ENCODE results near the gene HMGA1. TPM values are rescaled to one million over a fixed set of nuclear protein-coding genes. Genes with fewer than 3 reads are reported as not detected.

HMGA1 gene
- 370 and 722 TPM in 2 replicates for total RNA-seq

GRCh38 chr6:34236443-34237315 is at the start of gene HMGA1:
Gene HMGA1, plus strand, starts transcription at chr6:34236873. Its CDS starts 3,908 bp downstream, at chr6:34240781.

GRCh38 chr6:34248727-34249468 is 12.2 kb downstream of the HMGA1 start, which contains the start of gene SMIM29:
Gene SMIM29, minus strand, starts transcription at chr6:34249006. Its CDS starts 1,215 bp downstream, at chr6:34247791.

Small RNA genes within 50 kb of the gene (small RNA-seq; reads per million reads assigned to genes)
- gene MIR6835: not detected

Other genes with a start within 250 kb of the HMGA1 start
- under 0.01 TPM in 1 of 2 replicates, not detected in the other for gene GRM4, start 90.8 kb upstream of the HMGA1 start, total RNA-seq
- 50.2 and 58.4 TPM in 2 replicates for gene SMIM29, start 12.1 kb downstream of the HMGA1 start, total RNA-seq
- 25.0 and 31.7 TPM in 2 replicates for gene NUDT3, start 155.8 kb downstream of the HMGA1 start, total RNA-seq
- 1,456 and 4,062 TPM in 2 replicates for gene RPS10, start 189.2 kb downstream of the HMGA1 start, total RNA-seq
- not detected in 2 replicates for gene PACSIN1, start 229.2 kb downstream of the HMGA1 start, total RNA-seq